Liver (tissue), 9 donors: ENCODE data around the gene FHDC1. TPM values are rescaled to one million over a fixed set of nuclear protein-coding genes. Genes with fewer than 3 reads are reported as not detected.

Source experiments
- DNase-seq: peaks from one replicate; pipeline ENCODE4 v3.0.0-alpha.2; 2017; ENCODE audit warnings: low spot score
- H3K27ac ChIP-seq, 2 donors: one replicate each; pipeline ENCODE4 v1.7.0; 2013; ENCODE audit warnings: inconsistent platforms in 2 of 2, low read length in 2 of 2, control low read depth in 1 of 2, low read depth in 1 of 2, mild to moderate bottlenecking in 1 of 2
- H3K27me3 ChIP-seq, 4 donors: one replicate each; pipeline versions ENCODE4 v1.6.1 to v1.7.0; 2013; ENCODE audit warnings: low read length in 3 of 4, inconsistent platforms in 1 of 4, mild to moderate bottlenecking in 1 of 4, moderate library complexity in 1 of 4; ENCODE audit not compliant: control insufficient read depth in 4 of 4, insufficient read depth in 4 of 4
- H3K36me3 ChIP-seq, 4 donors: one replicate each; pipeline versions ENCODE4 v1.6.1 to v1.7.0; 2013; ENCODE audit warnings: low read length in 3 of 4, mild to moderate bottlenecking in 3 of 4, low read depth in 1 of 4, moderate library complexity in 1 of 4; ENCODE audit not compliant: control insufficient read depth in 4 of 4, insufficient read depth in 3 of 4
- H3K4me1 ChIP-seq, 4 donors: one replicate each; pipeline versions ENCODE4 v1.6.1 to v1.7.0; 2013; ENCODE audit warnings: low read length in 3 of 4, mild to moderate bottlenecking in 3 of 4, moderate library complexity in 1 of 4; ENCODE audit not compliant: control insufficient read depth in 4 of 4, insufficient read depth in 4 of 4
- H3K4me3 ChIP-seq, 3 donors: one replicate each; pipeline versions ENCODE4 v1.6.1 to v1.7.0; 2013; ENCODE audit warnings: low read length in 3 of 3, control low read depth in 1 of 3, low read depth in 1 of 3, mild to moderate bottlenecking in 1 of 3
- H3K9ac ChIP-seq, 2 donors: one replicate each; pipeline ENCODE4 v1.7.0; 2013; ENCODE audit warnings: low read length in 2 of 2, mild to moderate bottlenecking in 2 of 2, moderate library complexity in 2 of 2, control low read depth in 1 of 2, low read depth in 1 of 2
- H3K9me3 ChIP-seq, 4 donors: one replicate each; pipeline versions ENCODE4 v1.6.1 to v1.7.0; 2013; ENCODE audit warnings: low read length in 3 of 4; ENCODE audit not compliant: control insufficient read depth in 4 of 4
- ATF3 ChIP-seq: IDR thresholded peaks from 2 replicates; pipeline ENCODE4 v1.6.1; 2016; ENCODE audit warnings: antibody characterized with exemption
- EGR1 ChIP-seq, 2 donors: IDR thresholded peaks; 2 replicates each; pipeline ENCODE4 v1.6.1; 2016 to 2018; ENCODE audit warnings: antibody characterized with exemption in 2 of 2, low read depth in 2 of 2
- FOXA1 ChIP-seq: IDR thresholded peaks from 2 replicates; pipeline ENCODE4 v1.6.1; 2016; ENCODE audit warnings: antibody characterized with exemption
- FOXA2 ChIP-seq: IDR thresholded peaks from 2 replicates; pipeline ENCODE4 v1.6.1; 2016; ENCODE audit warnings: antibody characterized with exemption
- GABPA ChIP-seq, 2 donors: IDR thresholded peaks in 1 of 2; conservative IDR thresholded peaks in 1 of 2; 2 replicates each; pipeline ENCODE4 v1.6.1; 2016; ENCODE audit warnings: antibody characterized with exemption in 2 of 2, mild to moderate bottlenecking in 1 of 2, moderate library complexity in 1 of 2
- HNF4A ChIP-seq, 2 donors: conservative IDR thresholded peaks; 2 replicates each; pipeline ENCODE4 v1.6.1; 2016; ENCODE audit warnings: antibody characterized with exemption in 2 of 2, mild to moderate bottlenecking in 2 of 2
- HNF4G ChIP-seq: IDR thresholded peaks from 2 replicates; pipeline ENCODE4 v1.6.1; 2016; ENCODE audit warnings: antibody characterized with exemption
- JUND ChIP-seq, 2 donors: IDR thresholded peaks; 2 replicates each; pipeline ENCODE4 v1.6.1; 2016; ENCODE audit warnings: antibody characterized with exemption in 2 of 2
- MAX ChIP-seq: IDR thresholded peaks from 2 replicates; pipeline ENCODE4 v1.6.1; 2016; ENCODE audit warnings: antibody characterized with exemption
- NR2F2 ChIP-seq: IDR thresholded peaks from 2 replicates; pipeline ENCODE4 v1.6.1; 2016; ENCODE audit warnings: antibody characterized with exemption
- RAD21 ChIP-seq, 2 donors: IDR thresholded peaks; 2 replicates each; pipeline ENCODE4 v1.6.1; 2016; ENCODE audit warnings: antibody characterized with exemption in 2 of 2, mild to moderate bottlenecking in 2 of 2
- REST ChIP-seq: IDR thresholded peaks from 2 replicates; pipeline ENCODE4 v1.6.1; 2016; ENCODE audit warnings: antibody characterized with exemption, mild to moderate bottlenecking
- RXRA ChIP-seq, 2 donors: IDR thresholded peaks; 2 replicates each; pipeline ENCODE4 v1.6.1; 2017 to 2018; ENCODE audit warnings: antibody characterized with exemption in 2 of 2, mild to moderate bottlenecking in 1 of 2
- SP1 ChIP-seq: IDR thresholded peaks from 2 replicates; pipeline ENCODE4 v1.6.1; 2018; ENCODE audit warnings: antibody characterized with exemption, mild to moderate bottlenecking
- TAF1 ChIP-seq: conservative IDR thresholded peaks from 2 replicates; pipeline ENCODE4 v1.6.1; 2016; ENCODE audit warnings: antibody characterized with exemption, mild to moderate bottlenecking
- YY1 ChIP-seq: IDR thresholded peaks from 2 replicates; pipeline ENCODE4 v1.6.1; 2016; ENCODE audit warnings: antibody characterized with exemption, mild to moderate bottlenecking
- ZBTB33 ChIP-seq: IDR thresholded peaks from 2 replicates; pipeline ENCODE4 v1.6.1; 2016; ENCODE audit warnings: antibody characterized with exemption
- WGBS: extraction: QIAGEN DNeasy Blood & Tissue Kit; methylation state at CpG from one replicate; pipeline ENCODE4 v1.1.7; 2013; 5-methylcytosine and 5-hydroxymethylcytosine counted together
- polyA plus RNA-seq, 2 donors: library from polyadenylated mRNA; stranded (reverse) in 1 of 2; unstranded in 1 of 2; fragments of 200-250 nt in 1 of 2; fragments of >200 nt in 1 of 2; fragmentation: Nextera tagmentation in 1 of 2; extraction: Ambion mirVana in 1 of 2; gene quantifications; one replicate each; pipeline versions ENCODE4 v1.2.1 to v1.2.3, GENCODE V29; 2013 to 2015
- total RNA-seq, 2 donors: library from RNA; depleted of rRNA; stranded (reverse); fragments of >200 nt; gene quantifications; one replicate each; pipeline ENCODE4 v1.2.3, GENCODE V29; 2014
- TF ChIP-seq, protein P1 (sequence below): fragments of 150-350 bp; IDR thresholded peaks from 2 replicates; pipeline ENCODE4 v1.5.1; 2017; ENCODE audit warnings: improper control_type of control experiment, low read depth, low read length; ENCODE audit not compliant: missing input control
- donor health status: healthy.
- donor health status: healthy.
- donor health status: healthy.
- donor health status: healthy.
- donor health status: healthy.

The FHDC1 gene
- total and polyA plus RNA-seq, 4 donors, result 0.06 to 33.0 (median 0.11) TPM

DNA sequence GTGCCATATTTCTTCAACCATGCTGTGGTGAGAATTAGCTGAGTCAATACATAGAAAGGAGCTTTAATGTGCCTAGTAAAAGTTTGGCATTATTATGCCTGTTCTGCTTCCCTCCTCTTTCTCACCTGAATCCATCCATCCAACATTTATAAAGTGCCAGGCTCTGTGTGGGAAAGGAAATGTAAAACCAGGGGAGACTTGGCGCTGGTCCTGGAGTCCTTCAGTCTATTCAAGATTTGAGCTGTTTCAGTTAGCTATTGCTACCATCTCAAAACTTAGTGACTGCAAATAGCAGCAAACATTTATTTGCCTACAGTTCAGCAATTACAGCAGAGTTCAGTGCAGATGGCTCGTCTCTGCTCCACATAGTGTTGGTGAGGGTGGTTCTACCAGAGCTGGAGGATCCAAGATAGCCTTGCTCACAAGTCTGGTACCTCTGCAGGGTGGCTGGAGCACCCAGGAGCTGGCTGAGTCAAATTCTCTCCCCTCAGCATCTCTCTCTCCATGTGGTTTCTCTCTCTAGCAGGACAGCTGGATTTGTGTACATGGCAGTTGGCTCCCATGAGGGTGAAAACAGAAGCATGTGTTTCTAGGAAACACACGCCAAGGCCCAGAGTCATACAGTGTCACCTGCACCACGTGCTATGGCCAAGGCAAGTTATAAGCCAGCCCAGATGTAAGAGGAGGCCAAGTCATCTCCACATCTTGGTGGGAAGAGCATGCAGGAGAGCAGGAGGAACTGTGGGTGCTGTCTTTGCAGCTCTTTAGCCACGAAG, 77.3 kb downstream of the FHDC1 start:
- 74% methylated on average over 5 of the region's 5 CpGs for WGBS
- Histone ChIP-seq H3K27me3 (no peaks in the 10 kb centered on the region), H3K4me3 (no peak overlapping the region), H3K9ac (no peak overlapping the region), H3K27ac (no peak overlapping the region), H3K36me3 (no peaks in the 10 kb centered on the region), H3K4me1 (no peaks in the 10 kb centered on the region), H3K9me3 (no peaks in the 10 kb centered on the region)
- TF ChIP-seq RAD21 (IDR thresholded peaks at IDR 0.05), result no peak
- TF ChIP-seq MAX, result no peak
- TF ChIP-seq YY1, result no peak
- TF ChIP-seq ZBTB33, result no peak
- TF ChIP-seq HNF4A (conservative IDR thresholded peaks at IDR 0.05), result no peak
- no peak for TF ChIP-seq TAF1
- no peak for TF ChIP-seq HNF4G
- no peak for TF ChIP-seq NR2F2
- no peak for TF ChIP-seq SP1
- TF ChIP-seq, protein P1, sequence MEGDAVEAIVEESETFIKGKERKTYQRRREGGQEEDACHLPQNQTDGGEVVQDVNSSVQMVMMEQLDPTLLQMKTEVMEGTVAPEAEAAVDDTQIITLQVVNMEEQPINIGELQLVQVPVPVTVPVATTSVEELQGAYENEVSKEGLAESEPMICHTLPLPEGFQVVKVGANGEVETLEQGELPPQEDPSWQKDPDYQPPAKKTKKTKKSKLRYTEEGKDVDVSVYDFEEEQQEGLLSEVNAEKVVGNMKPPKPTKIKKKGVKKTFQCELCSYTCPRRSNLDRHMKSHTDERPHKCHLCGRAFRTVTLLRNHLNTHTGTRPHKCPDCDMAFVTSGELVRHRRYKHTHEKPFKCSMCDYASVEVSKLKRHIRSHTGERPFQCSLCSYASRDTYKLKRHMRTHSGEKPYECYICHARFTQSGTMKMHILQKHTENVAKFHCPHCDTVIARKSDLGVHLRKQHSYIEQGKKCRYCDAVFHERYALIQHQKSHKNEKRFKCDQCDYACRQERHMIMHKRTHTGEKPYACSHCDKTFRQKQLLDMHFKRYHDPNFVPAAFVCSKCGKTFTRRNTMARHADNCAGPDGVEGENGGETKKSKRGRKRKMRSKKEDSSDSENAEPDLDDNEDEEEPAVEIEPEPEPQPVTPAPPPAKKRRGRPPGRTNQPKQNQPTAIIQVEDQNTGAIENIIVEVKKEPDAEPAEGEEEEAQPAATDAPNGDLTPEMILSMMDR, result no peak
- no peak for TF ChIP-seq RXRA (IDR thresholded peaks at IDR 0.05)
- no peak for TF ChIP-seq GABPA (IDR thresholded peaks at IDR 0.05 in 1 of 2, conservative IDR thresholded peaks at IDR 0.05 in 1 of 2)
- TF ChIP-seq JUND (IDR thresholded peaks at IDR 0.05), result no peak
- TF ChIP-seq REST, result no peak
- no peak for TF ChIP-seq FOXA2
- TF ChIP-seq EGR1 (IDR thresholded peaks at IDR 0.05; ENCODE audit: low read depth in 2 of 2), result no peak
- TF ChIP-seq FOXA1, result no peak
- no peak for TF ChIP-seq ATF3
- no peak for DNase-seq
